Peyer's patch (tissue), 4 donors: ENCODE data around the gene ZBTB49.

Source experiments
- POLR2A ChIP-seq, 2 donors: fragments of 450-650 bp; IDR thresholded peaks; one replicate each; pipeline ENCODE4 v1.5.1; 2017; ENCODE audit warnings: antibody characterized with exemption in 2 of 2, mild to moderate bottlenecking in 2 of 2, moderate library complexity in 2 of 2
- TF ChIP-seq, protein P1 (sequence below), 6 experiments: fragments of 450-650 bp in 4 of 6; fragments of 200-600 bp in 2 of 6; sonication (generic) in 1 of 6; IDR thresholded peaks; one replicate each; pipeline ENCODE4 v1.5.1; 2017 to 2019; ENCODE audit warnings: antibody characterized with exemption in 6 of 6, mild to moderate bottlenecking in 3 of 6, moderate library complexity in 1 of 6

GRCh38 chr4:4330794-4331193, 40.7 kb downstream of the ZBTB49 start:
- TF ChIP-seq, protein P1, sequence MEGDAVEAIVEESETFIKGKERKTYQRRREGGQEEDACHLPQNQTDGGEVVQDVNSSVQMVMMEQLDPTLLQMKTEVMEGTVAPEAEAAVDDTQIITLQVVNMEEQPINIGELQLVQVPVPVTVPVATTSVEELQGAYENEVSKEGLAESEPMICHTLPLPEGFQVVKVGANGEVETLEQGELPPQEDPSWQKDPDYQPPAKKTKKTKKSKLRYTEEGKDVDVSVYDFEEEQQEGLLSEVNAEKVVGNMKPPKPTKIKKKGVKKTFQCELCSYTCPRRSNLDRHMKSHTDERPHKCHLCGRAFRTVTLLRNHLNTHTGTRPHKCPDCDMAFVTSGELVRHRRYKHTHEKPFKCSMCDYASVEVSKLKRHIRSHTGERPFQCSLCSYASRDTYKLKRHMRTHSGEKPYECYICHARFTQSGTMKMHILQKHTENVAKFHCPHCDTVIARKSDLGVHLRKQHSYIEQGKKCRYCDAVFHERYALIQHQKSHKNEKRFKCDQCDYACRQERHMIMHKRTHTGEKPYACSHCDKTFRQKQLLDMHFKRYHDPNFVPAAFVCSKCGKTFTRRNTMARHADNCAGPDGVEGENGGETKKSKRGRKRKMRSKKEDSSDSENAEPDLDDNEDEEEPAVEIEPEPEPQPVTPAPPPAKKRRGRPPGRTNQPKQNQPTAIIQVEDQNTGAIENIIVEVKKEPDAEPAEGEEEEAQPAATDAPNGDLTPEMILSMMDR (IDR thresholded peaks at IDR 0.05), result no peak
- no peak for TF ChIP-seq POLR2A (IDR thresholded peaks at IDR 0.05)
